ELR (cell line): Measurements from ENCODE around the gene KIAA1210.
"Not testable (repeated sequence)": the region's sequence is repeated elsewhere in the genome, so short reads cannot be mapped to it uniquely, and the experiment has no call there.

ENCODE experiments used
- DNase-seq: peaks from one replicate; pipeline ENCODE4 v3.0.0-alpha.2; 2015; ENCODE audit warnings: low read depth

Gene KIAA1210

GRCh38 chrX:119036107-119037029 is 91.2 kb downstream of the KIAA1210 start:
- DNase-seq = no peak

GRCh38 chrX:119030990-119031389 is 96.6 kb downstream of the KIAA1210 start:
- no peak for DNase-seq

- not testable (repeated sequence) for DNase-seq
These were observed 98.0 kb downstream of the KIAA1210 start for GRCh38 chrX:119029656-119030055.

GRCh38 chrX:119028733-119029330 is 98.8 kb downstream of the KIAA1210 start:
- DNase-seq = no peak
